HG03064 (cell line): Measurements from ENCODE around the gene MSI2.

ENCODE experiments used
- ATAC-seq: cut with Tn5 transposase; IDR thresholded peaks from one replicate; pipeline ENCODE4 v1.9.1; 2021; ENCODE audit warnings: low read depth; ENCODE audit not compliant: unreplicated experiment

MSI2 gene

GRCh38 chr17:57679906-57680695, 423.8 kb downstream of the MSI2 start:
- no peak for ATAC-seq

- ATAC-seq: no peak
Observed at GRCh38 chr17:57682701-57683100, 426.4 kb downstream of the MSI2 start.

GRCh38 chr17:57684711-57685498, 428.6 kb downstream of the MSI2 start:
- no peak for ATAC-seq

GRCh38 chr17:57685499-57686132, 429.3 kb downstream of the MSI2 start:
- ATAC-seq: no peak

- ATAC-seq: no peak
Observed at GRCh38 chr17:57687642-57688041, 431.3 kb downstream of the MSI2 start.

GRCh38 chr17:57689254-57689653, 432.9 kb downstream of the MSI2 start:
- ATAC-seq: no peak

- ATAC-seq: no peak
Observed at GRCh38 chr17:57691939-57692338, 435.6 kb downstream of the MSI2 start.

- ATAC-seq: no peak
Observed at GRCh38 chr17:57692770-57693169, 436.4 kb downstream of the MSI2 start.

GRCh38 chr17:57694051-57694450, 437.7 kb downstream of the MSI2 start:
- no peak for ATAC-seq

- no peak for ATAC-seq
Observed at GRCh38 chr17:57696050-57696449, 439.7 kb downstream of the MSI2 start.

GRCh38 chr17:57697197-57697596, 440.9 kb downstream of the MSI2 start:
- no peak for ATAC-seq

GRCh38 chr17:57697891-57698711, 441.8 kb downstream of the MSI2 start:
- no peak for ATAC-seq

GRCh38 chr17:57699751-57700219, 443.5 kb downstream of the MSI2 start:
- no peak for ATAC-seq

GRCh38 chr17:57701124-57701523, 444.8 kb downstream of the MSI2 start:
- ATAC-seq: no peak

- ATAC-seq: no peak
Observed at GRCh38 chr17:57703273-57703672, 446.9 kb downstream of the MSI2 start.

- ATAC-seq: no peak
Observed at GRCh38 chr17:57704448-57704847, 448.1 kb downstream of the MSI2 start.

GRCh38 chr17:57705921-57706695, 449.8 kb downstream of the MSI2 start:
- no peak for ATAC-seq

- ATAC-seq: no peak
Observed at GRCh38 chr17:57706761-57707160, 450.4 kb downstream of the MSI2 start.

- ATAC-seq: no peak
Observed at GRCh38 chr17:57707892-57708291, 451.6 kb downstream of the MSI2 start.

GRCh38 chr17:57708410-57708809, 452.1 kb downstream of the MSI2 start:
- no peak for ATAC-seq
